Tongue (tissue), 3 donors: ENCODE measurements around the gene TRIM46. TPM values are rescaled to one million over a fixed set of nuclear protein-coding genes. Genes with fewer than 3 reads are reported as not detected.
"Not testable (repeated sequence)": the region's sequence is repeated elsewhere in the genome, so short reads cannot be mapped to it uniquely, and the experiment has no call there.

Experiments
- DNase-seq: peaks from one replicate; pipeline ENCODE4 v3.0.0-alpha.2; 2015
- small RNA-seq: library from RNA; depleted of rRNA; stranded (forward); fragments of <200 nt; gene quantifications from one replicate; pipeline ENCODE3, GENCODE V24; 2014; ENCODE audit warnings: low replicate concordance
- total RNA-seq: library from RNA; depleted of rRNA; stranded (reverse); fragments of >200 nt; gene quantifications from one replicate; pipeline ENCODE4 v1.2.3, GENCODE V29; 2014

TRIM46 gene
- total RNA-seq, 1 donor from 2014 or later, result 0.72 TPM

GRCh38 chr1:155228096-155228427 lies 54.4 kb downstream of the TRIM46 start:
- DNase-seq, result no peak

GRCh38 chr1:155231302-155231701 lies 57.7 kb downstream of the TRIM46 start:
- DNase-seq, result not testable (repeated sequence)

GRCh38 chr1:155232001-155232978 lies 58.6 kb downstream of the TRIM46 start:
- DNase-seq, result peak; percentile 83

- DNase-seq, result not testable (repeated sequence)
Observed at GRCh38 chr1:155233502-155233901, 59.9 kb downstream of the TRIM46 start.

Small RNAs within 50 kb of the gene (small RNA-seq; reads per million reads assigned to genes)
- gene HMGN2P18, result not detected

Other genes starting within 250 kb of the TRIM46 start
- 15.7 TPM for gene PMVK, start 237.1 kb upstream of the TRIM46 start, total RNA-seq
- gene PBXIP1, start 217.8 kb upstream of the TRIM46 start, total RNA-seq, result 222 TPM
- 18.1 TPM for gene PYGO2, start 212.1 kb upstream of the TRIM46 start, total RNA-seq
- gene SHC1, start 203.1 kb upstream of the TRIM46 start, total RNA-seq, result 67.9 TPM
- 35.2 TPM for gene CKS1B, start 199.2 kb upstream of the TRIM46 start, total RNA-seq
- gene FLAD1, start 190.5 kb upstream of the TRIM46 start, total RNA-seq, result 17.0 TPM
- not detected for gene LENEP, start 180.3 kb upstream of the TRIM46 start, total RNA-seq
- 24.9 TPM for gene ZBTB7B, start 171.0 kb upstream of the TRIM46 start, total RNA-seq
- 0.41 TPM for gene DCST2, start 140.1 kb upstream of the TRIM46 start, total RNA-seq
- gene DCST1, start 140.0 kb upstream of the TRIM46 start, total RNA-seq, result not detected
- 62.6 TPM for gene ADAM15, start 122.5 kb upstream of the TRIM46 start, total RNA-seq
- gene EFNA4, start 110.1 kb upstream of the TRIM46 start, total RNA-seq, result 5.0 TPM
- gene EFNA3, start 95.0 kb upstream of the TRIM46 start, total RNA-seq, result 0.92 TPM
- 25.4 TPM for gene EFNA1, start 46.0 kb upstream of the TRIM46 start, total RNA-seq
- gene SLC50A1, start 38.0 kb upstream of the TRIM46 start, total RNA-seq, result 11.5 TPM
- gene DPM3, start 33.3 kb upstream of the TRIM46 start, total RNA-seq, result 20.4 TPM
- gene KRTCAP2, start 545 bp upstream of the TRIM46 start, total RNA-seq, result 29.6 TPM
- gene THBS3, start 34.0 kb downstream of the TRIM46 start, total RNA-seq, result 61.0 TPM
- gene MTX1, start 34.8 kb downstream of the TRIM46 start, total RNA-seq, result 26.2 TPM
- 6.9 TPM for gene ENTREP3, start 81.6 kb downstream of the TRIM46 start, total RNA-seq
- gene SCAMP3, start 88.5 kb downstream of the TRIM46 start, total RNA-seq, result 22.1 TPM
- gene CLK2, start 99.7 kb downstream of the TRIM46 start, total RNA-seq, result 26.1 TPM
- 1.6 TPM for gene HCN3, start 103.6 kb downstream of the TRIM46 start, total RNA-seq
- gene PKLR, start 127.6 kb downstream of the TRIM46 start, total RNA-seq, result 0.31 TPM
- gene FDPS, start 135.0 kb downstream of the TRIM46 start, total RNA-seq, result 95.3 TPM
- gene RUSC1, start 147.0 kb downstream of the TRIM46 start, total RNA-seq, result 23.0 TPM